HS-5 (cell line): Measurements from ENCODE around the gene PDRG1.
A peak's percentile ranks its signal among the peaks of the same experiment; 100 is the strongest.

Experiments used
- DNase-seq: peaks from one replicate; pipeline ENCODE4 v3.0.0-alpha.2; 2012; ENCODE audit warnings: low read depth

PDRG1 gene

DNA sequence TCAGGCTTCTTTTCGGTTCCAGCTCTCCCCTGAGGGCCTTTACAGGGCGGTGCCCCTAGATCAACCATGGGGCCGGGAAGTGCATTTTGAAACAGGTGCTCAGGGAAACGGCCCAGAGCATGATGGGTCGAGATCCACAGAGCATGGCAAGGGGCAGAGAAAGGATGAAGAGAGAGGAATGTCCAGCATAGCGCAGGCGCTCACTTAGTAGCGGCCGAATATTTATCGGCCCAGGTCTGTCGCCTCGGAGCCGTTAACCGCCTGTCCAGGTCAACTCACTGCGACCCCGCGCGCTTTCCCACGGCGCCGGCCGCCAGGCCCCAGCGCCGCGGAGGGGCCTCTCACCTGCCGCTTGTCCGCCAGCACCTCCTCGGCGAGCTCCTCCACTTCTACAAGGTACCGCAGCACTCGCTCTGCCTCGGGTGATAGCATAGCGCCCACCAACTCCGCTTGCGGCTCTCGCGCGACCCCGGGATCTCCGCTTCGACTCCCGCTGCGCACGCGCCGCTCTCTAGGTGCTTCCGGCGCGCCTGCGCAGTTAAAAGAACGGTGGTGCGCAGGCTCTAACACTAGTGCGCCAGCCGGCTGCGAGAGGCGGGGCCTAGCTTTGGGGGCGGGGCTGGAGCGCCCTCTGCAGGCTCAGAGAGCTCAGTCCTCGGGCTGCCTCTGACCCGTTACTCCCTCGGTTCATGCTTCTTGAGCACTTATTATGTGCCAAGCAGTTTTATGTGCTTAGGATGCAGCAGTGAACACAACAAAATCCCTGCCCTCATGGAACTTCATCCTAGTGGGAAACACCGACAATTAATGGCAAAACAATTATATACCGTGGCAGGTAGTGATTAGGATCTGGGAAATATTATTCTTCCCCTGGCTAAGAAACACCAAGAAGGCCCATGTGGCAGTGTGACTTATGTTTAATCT is at the start of gene PDRG1:
Gene PDRG1, minus strand, starts transcription at position 517 of the 924 bp plus-strand sequence. Its CDS starts 85 bp downstream, at position 432.
- DNase-seq, result peak; percentile 75

DNA sequence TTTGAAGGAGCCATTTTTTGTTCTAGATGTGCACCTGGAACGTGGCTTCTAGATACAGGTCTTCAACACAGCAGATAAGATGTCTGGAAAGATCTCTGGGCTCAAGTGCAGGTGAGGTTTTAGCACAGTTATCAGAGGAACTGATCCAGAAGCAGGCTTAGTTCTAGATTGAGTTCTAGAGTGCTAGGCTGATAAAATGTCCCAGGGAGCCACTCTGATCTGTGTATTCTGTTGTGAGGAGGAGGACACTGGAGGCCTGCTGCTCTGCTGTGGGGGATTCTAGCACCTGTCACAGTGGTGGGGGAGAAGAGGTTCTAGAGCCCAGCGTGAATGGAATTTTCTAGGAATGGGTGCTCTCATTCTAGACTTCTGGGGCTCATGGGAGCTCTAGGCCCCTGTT is 46.4 kb upstream of the PDRG1 start:
- DNase-seq, result no peak

DNA sequence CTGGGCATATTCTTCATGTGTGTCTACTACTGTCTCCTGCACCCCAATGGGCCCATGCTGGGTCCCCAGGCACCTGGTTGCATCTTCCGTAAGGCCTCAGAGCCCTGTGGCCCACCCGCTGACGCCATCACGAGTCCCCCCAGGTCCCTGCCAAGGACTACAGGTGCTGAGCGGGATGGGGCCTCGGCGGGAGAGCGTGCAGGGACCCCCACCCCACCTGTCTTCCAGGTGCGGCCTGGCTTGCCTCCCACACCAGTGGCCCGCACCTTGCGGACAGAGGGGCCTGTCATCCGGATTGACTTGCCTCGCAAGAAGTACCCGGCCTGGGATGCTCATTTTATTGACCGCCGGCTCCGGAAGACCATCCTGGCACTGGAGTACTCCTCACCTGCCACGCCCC is 45.1 kb upstream of the PDRG1 start:
- DNase-seq, result no peak

DNA sequence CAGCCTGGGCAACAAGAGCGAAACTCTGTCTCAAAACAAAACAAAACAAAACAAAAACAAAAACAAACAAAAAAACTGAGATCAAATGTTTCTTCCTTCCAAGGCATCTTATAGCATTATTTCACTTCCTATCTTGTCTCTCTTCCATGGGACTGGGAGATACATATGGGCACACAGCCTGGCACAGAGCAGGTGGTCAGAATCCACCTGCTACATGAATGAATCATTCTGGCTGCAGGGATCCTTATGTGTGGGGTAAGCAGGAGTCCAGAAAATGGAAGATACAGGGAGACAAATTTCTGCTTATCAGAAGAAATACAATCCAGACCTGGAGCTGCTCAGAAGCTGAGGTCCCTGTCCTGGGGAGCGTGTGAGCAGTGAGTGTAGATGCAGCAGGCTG is 40.2 kb upstream of the PDRG1 start:
- DNase-seq, result no peak

DNA sequence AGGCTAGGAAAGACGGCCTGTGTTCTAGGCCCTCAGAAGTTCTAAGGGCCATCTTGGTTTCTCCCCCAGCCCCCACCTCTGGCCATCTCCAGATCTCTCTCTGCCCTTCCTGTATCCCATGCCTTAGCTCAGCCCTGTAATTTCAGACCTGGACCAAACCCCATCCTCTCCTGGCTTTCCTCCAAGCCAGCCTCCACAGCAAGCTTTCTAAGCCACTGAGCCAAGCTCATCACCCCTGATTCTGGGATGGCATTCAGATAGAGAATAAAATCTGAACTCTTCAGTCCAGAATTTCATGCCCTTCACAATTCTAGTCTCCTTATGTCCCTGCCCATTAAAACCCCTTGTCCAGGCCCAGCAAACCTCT is 39.5 kb upstream of the PDRG1 start:
- no peak for DNase-seq

DNA sequence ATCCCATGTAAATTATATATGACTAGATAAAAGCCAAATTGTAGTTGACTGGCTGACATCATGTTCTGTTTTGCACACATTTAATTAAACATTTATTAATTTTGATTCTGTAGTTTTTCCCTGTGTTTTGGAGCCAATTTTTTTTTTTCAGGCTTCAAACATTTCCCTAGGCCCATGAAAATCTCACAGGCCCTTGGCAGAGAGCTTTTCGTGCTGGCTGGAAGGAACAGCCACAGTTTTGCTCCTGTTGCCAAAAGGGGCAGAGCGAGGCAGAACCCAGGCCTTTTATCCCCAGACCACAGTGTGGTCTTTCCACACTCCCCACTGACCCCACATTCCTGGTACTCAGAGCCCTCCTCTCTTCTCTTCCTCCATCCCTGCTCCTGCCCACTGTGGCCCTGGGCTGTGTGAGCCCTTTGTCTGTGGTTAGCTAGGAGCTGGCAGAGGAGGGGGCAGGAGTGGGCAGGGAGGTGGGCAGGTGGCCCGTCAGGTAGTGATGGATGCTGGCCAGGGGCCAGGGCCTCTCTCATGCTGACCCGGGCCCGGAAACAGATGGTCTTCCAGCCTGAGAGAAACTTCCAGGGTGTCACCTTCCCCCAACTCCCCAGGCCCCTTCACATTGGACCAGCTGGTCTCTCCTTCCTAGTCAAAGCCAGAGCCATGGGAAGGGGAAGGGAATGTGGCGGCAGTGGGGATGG is 38.9 kb upstream of the PDRG1 start:
- no peak for DNase-seq

- no peak for DNase-seq
Observed at GRCh38 chr20:31989030-31989645, 37.3 kb upstream of the PDRG1 start.

DNA sequence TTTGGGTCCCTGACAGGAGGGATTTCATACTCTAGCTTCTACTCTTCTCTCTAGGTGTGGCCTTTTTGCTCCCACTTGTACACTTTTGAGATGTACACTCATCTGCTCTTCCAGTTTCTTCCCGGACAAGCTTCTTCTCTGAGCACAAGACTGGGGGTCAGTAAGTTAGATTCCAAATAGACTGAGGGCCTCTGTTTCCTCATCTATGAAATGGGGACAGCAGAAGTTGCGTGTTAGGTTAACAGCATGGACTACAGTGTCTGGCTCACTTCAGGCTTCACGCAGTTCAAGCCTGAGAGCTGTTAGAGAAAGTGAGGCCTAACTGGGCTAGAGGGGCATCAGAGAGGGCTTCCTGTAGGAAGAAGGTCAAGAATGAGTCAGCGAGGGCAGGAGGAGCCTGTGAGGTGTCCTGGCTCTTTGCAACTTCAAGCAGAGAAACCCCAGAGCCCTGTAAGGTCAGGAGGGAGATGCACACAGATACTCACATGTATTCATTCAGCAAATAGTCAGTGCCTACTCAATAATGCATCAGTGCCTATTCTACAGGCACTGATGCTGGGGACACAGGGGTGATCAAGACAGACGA is 36.7 kb upstream of the PDRG1 start:
- DNase-seq, result no peak

- no peak for DNase-seq
Observed at GRCh38 chr20:31987744-31988143, 35.9 kb upstream of the PDRG1 start.

GRCh38 chr20:31984981-31985471 is 33.2 kb upstream of the PDRG1 start:
- DNase-seq, result no peak

- no peak for DNase-seq
Observed at GRCh38 chr20:31981784-31982183, 29.9 kb upstream of the PDRG1 start.

GRCh38 chr20:31979713-31980426 is 28.0 kb upstream of the PDRG1 start:
- DNase-seq, result no peak

- DNase-seq, result no peak
Observed at GRCh38 chr20:31977080-31977479, 25.2 kb upstream of the PDRG1 start.

GRCh38 chr20:31975874-31976273 is 24.0 kb upstream of the PDRG1 start:
- no peak for DNase-seq

DNA sequence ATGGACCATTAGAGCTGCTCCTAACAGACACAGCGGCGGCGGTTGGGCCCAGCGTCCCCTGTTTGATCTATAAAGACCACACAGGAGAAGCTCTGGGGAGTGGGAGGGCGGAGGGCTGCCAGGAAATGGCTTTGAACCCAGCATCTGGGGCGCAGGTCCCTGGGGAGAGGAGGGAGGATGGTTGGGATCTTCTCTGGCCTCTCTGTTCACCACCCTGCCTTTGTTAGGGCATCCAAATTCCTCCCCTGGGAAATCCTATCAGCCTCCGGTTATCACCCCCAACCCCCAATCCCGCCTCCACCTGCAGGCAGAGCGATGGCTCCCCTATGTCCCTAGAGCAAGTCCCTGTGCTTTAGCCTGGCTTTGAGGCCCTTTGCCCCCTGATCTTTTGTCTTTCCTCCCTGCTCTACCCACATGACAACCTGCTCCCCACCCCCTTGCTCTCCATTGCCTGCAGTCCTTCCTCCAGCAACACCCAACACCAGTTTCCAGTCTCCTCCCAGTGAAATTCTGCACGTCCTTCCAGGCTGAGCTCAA is 23.2 kb upstream of the PDRG1 start:
- DNase-seq, result no peak

DNA sequence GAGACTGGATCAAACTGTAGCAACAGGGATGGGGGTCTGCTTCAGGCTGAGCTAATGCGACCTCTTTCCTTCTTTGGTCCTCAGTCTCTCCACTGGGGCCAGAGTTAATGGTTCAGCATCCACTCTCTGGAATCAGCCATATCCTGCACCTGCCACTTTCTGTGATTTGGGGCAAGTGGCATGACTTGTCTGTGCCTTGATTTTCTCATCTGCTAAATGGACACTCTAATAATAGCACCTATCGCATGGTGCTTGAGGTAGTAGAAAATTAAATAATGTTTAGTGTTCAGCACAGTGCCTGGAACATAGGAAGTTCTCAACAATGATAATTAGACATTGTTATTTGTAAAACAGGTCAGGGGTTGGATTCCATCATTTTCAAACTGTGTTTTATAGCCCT is 22.4 kb upstream of the PDRG1 start:
- no peak for DNase-seq

DNA sequence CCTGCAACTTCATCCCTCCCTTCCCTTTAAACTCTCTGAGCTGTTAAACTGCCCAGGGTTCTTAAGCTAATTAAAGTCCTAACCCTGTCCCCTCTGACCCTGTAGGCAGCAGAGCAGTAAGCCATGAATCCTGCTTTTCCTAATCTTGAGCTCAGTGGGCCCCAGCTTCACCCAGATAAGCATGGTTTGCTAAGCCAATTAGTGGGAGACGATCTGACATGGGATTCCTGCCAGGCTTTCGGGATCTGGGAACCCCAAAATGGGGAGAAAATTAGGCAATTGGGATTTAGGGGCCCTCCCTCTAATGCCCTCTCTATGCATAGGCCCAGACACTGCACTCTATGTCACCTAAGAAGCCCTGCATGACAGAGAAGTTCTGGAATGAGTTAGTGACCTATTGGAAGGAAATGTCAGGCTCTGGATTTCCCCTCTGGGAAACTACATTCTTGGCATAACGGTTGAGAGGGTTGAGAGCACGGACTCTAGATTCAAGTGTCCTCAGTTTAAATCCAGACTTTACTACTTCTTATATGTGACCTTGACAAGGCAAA is 20.7 kb upstream of the PDRG1 start:
- DNase-seq, result no peak

- DNase-seq, result no peak
Observed at GRCh38 chr20:31969991-31970390, 18.1 kb upstream of the PDRG1 start.

DNA sequence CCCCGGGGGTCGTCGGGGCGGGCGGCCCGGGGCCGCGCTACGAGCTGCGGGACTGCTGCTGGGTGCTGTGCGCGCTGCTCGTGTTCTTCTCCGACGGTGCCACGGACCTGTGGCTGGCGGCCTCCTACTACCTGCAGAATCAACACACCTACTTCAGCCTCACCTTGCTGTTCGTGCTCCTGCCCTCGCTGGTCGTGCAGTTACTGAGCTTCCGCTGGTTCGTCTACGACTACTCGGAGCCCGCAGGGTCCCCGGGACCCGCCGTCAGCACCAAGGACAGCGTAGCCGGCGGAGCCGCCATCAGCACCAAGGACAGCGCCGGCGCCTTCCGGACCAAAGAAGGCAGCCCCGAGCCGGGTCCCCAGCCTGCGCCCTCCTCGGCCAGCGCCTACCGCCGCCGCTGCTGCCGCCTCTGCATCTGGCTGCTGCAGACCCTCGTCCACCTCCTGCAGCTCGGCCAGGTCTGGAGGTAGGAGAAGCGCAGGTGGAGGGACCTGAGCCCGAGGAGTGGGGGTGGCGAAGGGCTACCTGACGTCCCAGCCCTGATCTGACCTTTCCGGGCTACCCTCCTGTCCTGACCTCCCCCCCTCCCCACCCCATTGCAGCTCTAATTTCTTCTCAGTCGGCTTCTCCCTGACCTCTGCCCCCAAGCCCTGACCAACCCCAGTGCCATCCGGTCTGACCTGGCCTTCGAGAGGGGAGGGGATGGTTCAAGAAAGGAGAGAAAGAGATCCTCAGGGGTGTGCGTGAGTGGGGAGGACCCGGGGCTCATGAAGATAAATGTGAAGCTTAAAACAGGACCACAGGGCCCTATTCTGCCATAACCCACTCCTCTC is 16.7 kb upstream of the PDRG1 start:
- DNase-seq, result no peak

DNA sequence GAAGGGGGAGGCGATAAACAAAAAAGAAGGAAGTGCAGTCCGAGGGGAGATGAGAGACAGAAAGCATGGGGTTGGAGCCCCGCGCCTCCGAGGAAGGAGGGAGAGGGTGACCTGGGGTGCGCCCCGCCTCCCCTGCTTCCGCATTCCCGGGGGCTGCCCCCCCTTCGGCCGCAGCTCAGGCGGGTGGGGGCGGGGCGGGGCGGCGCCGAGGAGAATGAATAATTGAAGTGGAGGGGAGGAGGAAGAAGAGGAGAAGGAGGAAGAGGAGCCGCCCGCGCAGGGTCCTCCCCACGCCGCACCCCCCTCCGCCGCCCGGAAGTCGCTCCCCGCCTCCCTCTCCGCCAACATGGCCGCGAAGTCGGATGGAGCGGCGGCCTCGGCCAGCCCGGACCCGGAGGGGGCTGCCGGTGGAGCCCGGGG is 16.0 kb upstream of the PDRG1 start, which contains the start of gene XKR7:
Gene XKR7, plus strand, starts transcription at position 322 of the 420 bp plus-strand sequence. Its CDS starts 25 bp downstream, at position 347.
- DNase-seq, result no peak
